IMR-90 (cell line): Measurements from ENCODE around the gene TBX15. TPM values are rescaled to one million over a fixed set of nuclear protein-coding genes. Genes with fewer than 3 reads are reported as not detected.

Experiments
- ATAC-seq: fragments of 200-7000 bp; cut with Tn5 transposase; 2 replicates; pipeline ENCODE4 v1.9.1; 2020; ENCODE audit warnings: low read depth, mild to moderate bottlenecking, moderate library complexity
- BruUV-seq: library from RNA; stranded (reverse); fragments of 400-500 nt; replicated peaks from 2 replicates; lab custom pipeline; 2021; lab: Mats Ljungman, UMichigan
- CTCF ChIA-PET: fragments of 300-600 bp; formaldehyde crosslinking; extraction: SDS; loops from one replicate; lab custom pipeline; 2021; ENCODE audit warnings: antibody characterized with exemption; lab: Yijun Ruan, JAX
- POLR2A ChIA-PET: fragments of 300-600 bp; sonication (Branson Sonifier 250); formaldehyde crosslinking; loops from one replicate; lab custom pipeline; 2022; ENCODE audit warnings: antibody characterized with exemption; ENCODE audit not compliant: unreplicated experiment; lab: Charles Lee
- DNase-seq: peaks from one replicate; pipeline ENCODE4 v3.0.0; 2013
- H2AFZ ChIP-seq: replicated peaks from 2 replicates; pipeline ENCODE3; 2013; ENCODE audit warnings: low read length, mild to moderate bottlenecking; ENCODE audit not compliant: poor library complexity
- H2AK5ac ChIP-seq: 2 replicates; pipeline ENCODE4 v1.6.1; 2013; ENCODE audit warnings: low read depth, low read length, inconsistent platforms
- H2AK9ac ChIP-seq: replicated peaks from 2 replicates; pipeline ENCODE3; 2013; ENCODE audit warnings: mild to moderate bottlenecking, low read depth, low read length, moderate library complexity; ENCODE audit not compliant: poor library complexity
- H2BK120ac ChIP-seq: 2 replicates; pipeline ENCODE4 v1.6.1; 2013; ENCODE audit warnings: low read depth, low read length, inconsistent platforms
- H2BK15ac ChIP-seq: 3 replicates; pipeline ENCODE4 v1.6.1; 2013; ENCODE audit warnings: low read depth, low read length, inconsistent platforms
- H2BK20ac ChIP-seq: 2 replicates; pipeline ENCODE4 v1.6.1; 2013; ENCODE audit warnings: low read depth, mild to moderate bottlenecking, inconsistent platforms, low read length, moderate library complexity
- H2BK5ac ChIP-seq: 2 replicates; pipeline ENCODE4 v1.6.1; 2013; ENCODE audit warnings: mild to moderate bottlenecking, low read depth, low read length, inconsistent platforms; ENCODE audit not compliant: poor library complexity, severe bottlenecking
- H3K14ac ChIP-seq: replicated peaks from 2 replicates; pipeline ENCODE4 v1.6.1; 2013; ENCODE audit warnings: low read depth, low read length, inconsistent platforms
- H3K18ac ChIP-seq: 2 replicates; pipeline ENCODE4 v1.6.1; 2013; ENCODE audit warnings: low read depth, low read length, control low read depth
- H3K23ac ChIP-seq: 2 replicates; pipeline ENCODE4 v1.6.1; 2013; ENCODE audit warnings: low read depth, low read length, inconsistent platforms
- H3K27ac ChIP-seq: 2 replicates; pipeline ENCODE4 v1.5.1; 2013; ENCODE audit warnings: mild to moderate bottlenecking, control low read depth, low read length; ENCODE audit not compliant: insufficient read depth
- H3K27me3 ChIP-seq: 2 replicates; pipeline ENCODE4 v1.6.1; 2013; ENCODE audit warnings: low read length; ENCODE audit not compliant: control insufficient read depth, insufficient read depth
- H3K36me3 ChIP-seq: 2 replicates; pipeline ENCODE4 v1.6.1; 2013; ENCODE audit warnings: low read length, mixed read lengths; ENCODE audit not compliant: control insufficient read depth, insufficient read depth
- H3K4ac ChIP-seq: 2 replicates; pipeline ENCODE4 v1.6.1; 2013; ENCODE audit warnings: low read depth, low read length, inconsistent platforms
- H3K4me1 ChIP-seq: 2 replicates; pipeline ENCODE4 v1.6.1; 2013; ENCODE audit warnings: low read length, mixed read lengths; ENCODE audit not compliant: control insufficient read depth, insufficient read depth
- H3K4me2 ChIP-seq: 2 replicates; pipeline ENCODE4 v1.6.1; 2013; ENCODE audit warnings: low read depth, mild to moderate bottlenecking, control low read depth, low read length, moderate library complexity
- H3K4me3 ChIP-seq: 2 replicates; pipeline ENCODE4 v1.5.1; 2013; ENCODE audit warnings: low read depth, mild to moderate bottlenecking, control low read depth, low read length, moderate library complexity; ENCODE audit not compliant: insufficient read depth
- H3K56ac ChIP-seq: 2 replicates; pipeline ENCODE4 v1.6.1; 2013; ENCODE audit warnings: low read length, inconsistent platforms; ENCODE audit not compliant: insufficient read depth; ENCODE audit errors: extremely low read depth
- H3K79me1 ChIP-seq, 2 experiments: 2 replicates each; pipeline ENCODE4 v1.6.1; 2013; ENCODE audit warnings: low read length in 2 of 2, inconsistent platforms in 1 of 2, low read depth in 1 of 2
- H3K9ac ChIP-seq: 2 replicates; pipeline ENCODE4 v1.6.1; 2013; ENCODE audit warnings: low read depth, low read length, control low read depth
- H3K9me1 ChIP-seq: 2 replicates; pipeline ENCODE4 v1.6.1; 2013; ENCODE audit warnings: low read length, inconsistent platforms; ENCODE audit not compliant: insufficient read depth
- H3K9me3 ChIP-seq: 2 replicates; pipeline ENCODE4 v1.6.1; 2013; ENCODE audit warnings: low read length; ENCODE audit not compliant: control insufficient read depth, insufficient read depth
- H4K20me1 ChIP-seq: 2 replicates; pipeline ENCODE4 v1.6.1; 2013; ENCODE audit warnings: low read length, inconsistent platforms; ENCODE audit not compliant: insufficient read depth
- H4K5ac ChIP-seq: 2 replicates; pipeline ENCODE4 v1.6.1; 2013; ENCODE audit warnings: mild to moderate bottlenecking, low read depth, low read length, control low read depth
- H4K8ac ChIP-seq, 2 experiments: 2 replicates each; pipeline ENCODE4 v1.6.1; 2013; ENCODE audit warnings: low read depth in 2 of 2, low read length in 2 of 2, control low read depth in 1 of 2, inconsistent platforms in 1 of 2
- H4K91ac ChIP-seq: 2 replicates; pipeline ENCODE4 v1.6.1; 2013; ENCODE audit warnings: low read depth, low read length, inconsistent platforms; ENCODE audit not compliant: insufficient read depth
- BHLHE40 ChIP-seq: fragments of 150-350 bp; IDR thresholded peaks from 2 replicates; pipeline ENCODE4 v1.6.1; 2016; ENCODE audit warnings: mild to moderate bottlenecking, low read depth, low read length
- CEBPB ChIP-seq: IDR thresholded peaks from 2 replicates; pipeline ENCODE4 v1.6.1; 2012; ENCODE audit warnings: low read depth, low read length, improper control_type of control experiment
- CTCF ChIP-seq: conservative IDR thresholded peaks from 2 replicates; pipeline ENCODE4 v1.5.1; 2012; ENCODE audit warnings: mild to moderate bottlenecking, low read depth, low read length, improper control_type of control experiment
- MAFK ChIP-seq: IDR thresholded peaks from 2 replicates; pipeline ENCODE4 v1.6.1; 2012; ENCODE audit warnings: low read depth, low read length, improper control_type of control experiment
- MAZ ChIP-seq: IDR thresholded peaks from 2 replicates; pipeline ENCODE4 v1.6.1; 2012; ENCODE audit warnings: low read depth, mild to moderate bottlenecking, low read length, improper control_type of control experiment, moderate library complexity, borderline replicate concordance
- MXI1 ChIP-seq: IDR thresholded peaks from 2 replicates; pipeline ENCODE4 v1.6.1; 2012; ENCODE audit warnings: low read depth, mild to moderate bottlenecking, low read length, moderate library complexity, borderline replicate concordance
- NFE2L2 ChIP-seq: fragments of 150-350 bp; IDR thresholded peaks from 2 replicates; pipeline ENCODE4 v1.6.1; 2016; ENCODE audit warnings: low read depth, mild to moderate bottlenecking, low read length
- POLR2A ChIP-seq: IDR thresholded peaks from 2 replicates; pipeline ENCODE4 v1.6.1; 2012; ENCODE audit warnings: mild to moderate bottlenecking, low read depth, low read length
- RAD21 ChIP-seq: IDR thresholded peaks from 2 replicates; pipeline ENCODE4 v1.6.1; 2012; ENCODE audit warnings: low read length, improper control_type of control experiment
- RCOR1 ChIP-seq: IDR thresholded peaks from 2 replicates; pipeline ENCODE4 v1.6.1; 2012; ENCODE audit warnings: mild to moderate bottlenecking, low read length, improper control_type of control experiment; ENCODE audit not compliant: insufficient replicate concordance
- RFX5 ChIP-seq: IDR thresholded peaks from 2 replicates; pipeline ENCODE4 v1.8.0; 2012; ENCODE audit warnings: low read depth, mild to moderate bottlenecking, low read length, moderate library complexity
- SMC3 ChIP-seq: fragments of 150-350 bp; IDR thresholded peaks from 2 replicates; pipeline ENCODE4 v1.6.1; 2016; ENCODE audit warnings: low read depth, mild to moderate bottlenecking, antibody characterized with exemption, low read length, moderate library complexity
- USF2 ChIP-seq: fragments of 150-350 bp; IDR thresholded peaks from 2 replicates; pipeline ENCODE4 v1.6.1; 2017; ENCODE audit warnings: mild to moderate bottlenecking, antibody characterized with exemption, low read length, low read depth
- WGBS, 2 experiments: methylation state at CpG; one replicate each; pipeline versions ENCODE4 v1.1.5 to v1.1.7; 2013; ENCODE audit warnings: missing lambda C conversion rate in 2 of 2; ENCODE audit not compliant: insufficient read length in 1 of 2; ENCODE audit errors: extremely low coverage in 2 of 2; 5-methylcytosine and 5-hydroxymethylcytosine counted together
- dilution Hi-C: fragments of 300-500 bp; cut with HindIII; formaldehyde crosslinking; loops from one replicate; pipeline ENCODE4 v1.14.3; 2018; ENCODE audit warnings: low sequenced_read_pairs; ENCODE audit not compliant: unreplicated experiment
- in situ Hi-C: fragments of 300-500 bp; cut with MboI; formaldehyde crosslinking; loops from 3 replicates; pipeline ENCODE4 v1.14.3; 2019; ENCODE audit warnings: low sequenced_read_pairs, inconsistent platforms, mixed read lengths
- intact Hi-C: fragments of 100-400 bp; cut with micrococcal nuclease; formaldehyde crosslinking; loops from 2 replicates; pipeline ENCODE4 v1.10.0; 2022
- polyA plus RNA-seq, 3 experiments: library from polyadenylated mRNA; depleted of rRNA; stranded (reverse); fragments of >200 nt; gene quantifications; 2 replicates each; pipeline ENCODE4 v1.2.3, GENCODE V29; 2012; ENCODE audit warnings: low replicate concordance in 1 of 3
- total RNA-seq: library from RNA; depleted of rRNA; stranded (reverse); fragments of >200 nt; gene quantifications from 2 replicates; pipeline ENCODE4 v1.2.3, GENCODE V29; 2012

TBX15 gene
- total and polyA plus RNA-seq, 2 of the 4 experiments (the other 2 are of a cell fraction) = not detected

- TF ChIP-seq CEBPB = no peak
These were observed 1.1 kb upstream of the TBX15 start (continued) for GRCh38 chr1:118989006-118989815.

GRCh38 chr1:118987468-118988185 lies 516 bp downstream of the TBX15 start:
- no peaks in the 10 kb centered on the region for H3K4me1 ChIP-seq
- peaks cover 36% of the 10 kb centered on the region for H3K9me3 ChIP-seq
- no peak overlapping the region for H2BK5ac ChIP-seq
- ChIA-PET POLR2A (no interaction called here), CTCF (no interaction called here)
- ATAC-seq = peak; percentile 54
- no peak overlapping the region for H2AK5ac ChIP-seq
- no peak overlapping the region for H2BK120ac ChIP-seq
- peak overlapping the region; percentile 73 for H2AFZ ChIP-seq
- H3K23ac ChIP-seq = no peak overlapping the region
- no peak overlapping the region for H4K8ac ChIP-seq
- peak overlapping the region; percentile 18; the same call in 1 of the 2 replicates for H3K4me3 ChIP-seq
- intact Hi-C loops (no loop called here), dilution Hi-C loops (no loop called here), in situ Hi-C loops (loop anchor here (10.0 kb wide), 1 partner anchor 833 kb away; no protein-coding TSS in a partner anchor)
- no peaks in the 10 kb centered on the region for H3K79me1 ChIP-seq
- peak overlapping the region; percentile 56; the same call in 1 of the 2 replicates for H3K4me2 ChIP-seq
- H2BK20ac ChIP-seq = no peak overlapping the region
- no peaks in the 10 kb centered on the region for H3K36me3 ChIP-seq
- no peak overlapping the region for H2AK9ac ChIP-seq
- DNase-seq = no peak
- H4K5ac ChIP-seq = no peak overlapping the region
- H3K27ac ChIP-seq = no peak overlapping the region
- 0% methylated on average over 16 of the region's 65 CpGs; no CpG with 5 or more reads in 1 of the 2 experiments for WGBS, 2 experiments
- no peak overlapping the region for H3K4ac ChIP-seq
- no peak overlapping the region for H2BK15ac ChIP-seq
- H3K27me3 ChIP-seq = peaks cover 100% of the 10 kb centered on the region
- no peak overlapping the region for H3K18ac ChIP-seq
- H3K9me1 ChIP-seq = no peaks in the 10 kb centered on the region
- no TSS peak for BruUV-seq
- H3K9ac ChIP-seq = no peak overlapping the region
- no peaks in the 10 kb centered on the region for H4K20me1 ChIP-seq
- H3K14ac ChIP-seq = no peak overlapping the region
- no peak overlapping the region for H4K91ac ChIP-seq
- H3K56ac ChIP-seq = no peak overlapping the region
- no peak for TF ChIP-seq CEBPB
- no peak for TF ChIP-seq BHLHE40
- TF ChIP-seq CTCF = no peak
- no peak for TF ChIP-seq MAZ
- no peak for TF ChIP-seq RCOR1
- TF ChIP-seq RAD21 = no peak
- TF ChIP-seq RFX5 = no peak
- no peak for TF ChIP-seq USF2
- TF ChIP-seq POLR2A = no peak
- no peak for TF ChIP-seq MAFK
- no peak for TF ChIP-seq MXI1
- no peak for TF ChIP-seq NFE2L2
- no peak for TF ChIP-seq SMC3
